Fibroblast of lung (primary cell): ENCODE measurements around the gene RNASE7.
"Not testable (repeated sequence)": the region's sequence is repeated elsewhere in the genome, so short reads cannot be mapped to it uniquely, and the experiment has no call there.

ENCODE experiments used
- CTCF ChIP-seq, 2 donors: IDR thresholded peaks in 1 of 2; conservative IDR thresholded peaks in 1 of 2; 1 replicate in 1 of 2; 2 replicates in 1 of 2; pipeline ENCODE4 v1.5.1; 2011 to 2012; ENCODE audit warnings: low read length in 2 of 2, control low read depth in 1 of 2, inconsistent platforms in 1 of 2, low read depth in 1 of 2, mild to moderate bottlenecking in 1 of 2
- EZH2 ChIP-seq: IDR thresholded peaks from 2 replicates; pipeline ENCODE4 v1.5.1; 2012; ENCODE audit warnings: low read length, control low read depth, mild to moderate bottlenecking; ENCODE audit errors: missing control alignments

GRCh38 chr14:21009721-21010120 is 32.4 kb upstream of the RNASE7 start:
- not testable (repeated sequence) for TF ChIP-seq CTCF (conservative IDR thresholded peaks at IDR 0.05 in 1 of 2, IDR thresholded peaks at IDR 0.05 in 1 of 2; ENCODE audit: low read depth in 1 of 2, low read length in 2 of 2); EZH2
